ENCODE results near the gene GDNF.
"Not testable (repeated sequence)": the region's sequence is repeated elsewhere in the genome, so short reads cannot be mapped to it uniquely, and the experiment has no call there.

Gene GDNF

GRCh38 chr5:37801521-37801920, 38.3 kb downstream of the GDNF start:
- no peak overlapping the region for H3K4me3 Mint-ChIP-seq
- H3K9me3 Mint-ChIP-seq: peaks cover 9% of the 10 kb centered on the region
- H3K4me1 Mint-ChIP-seq: no peaks in the 10 kb centered on the region
- H3K36me3 Mint-ChIP-seq (ENCODE audit: low read depth): no peaks in the 10 kb centered on the region
- peaks cover 6% of the 10 kb centered on the region for H3K27me3 Mint-ChIP-seq (ENCODE audit: low read depth)
- TF ChIP-seq CTCF (IDR thresholded peaks at IDR 0.05; ENCODE audit: unreplicated experiment in 3 of 3): no peak
- no peak overlapping the region for H3K27ac Mint-ChIP-seq

- no peak overlapping the region for H3K27ac Mint-ChIP-seq
- peaks cover 6% of the 10 kb centered on the region for H3K27me3 Mint-ChIP-seq (ENCODE audit: low read depth)
- H3K36me3 Mint-ChIP-seq (ENCODE audit: low read depth): peaks cover 3% of the 10 kb centered on the region
- TF ChIP-seq CTCF (IDR thresholded peaks at IDR 0.05; ENCODE audit: unreplicated experiment in 3 of 3): no peak
- no peaks in the 10 kb centered on the region for H3K4me1 Mint-ChIP-seq
- H3K9me3 Mint-ChIP-seq: peaks cover 19% of the 10 kb centered on the region
- no peak overlapping the region for H3K4me3 Mint-ChIP-seq
Observed at GRCh38 chr5:37799865-37800421, 39.9 kb downstream of the GDNF start.

GRCh38 chr5:37796435-37796834, 43.4 kb downstream of the GDNF start:
- not testable (repeated sequence) for H3K27ac Mint-ChIP-seq; H3K36me3 Mint-ChIP-seq (ENCODE audit: low read depth); H3K27me3 Mint-ChIP-seq (ENCODE audit: low read depth); H3K4me1 Mint-ChIP-seq; H3K4me3 Mint-ChIP-seq
- H3K9me3 Mint-ChIP-seq: peaks cover 45% of the 10 kb centered on the region

- H3K36me3 Mint-ChIP-seq (ENCODE audit: low read depth); H3K4me3 Mint-ChIP-seq; H3K4me1 Mint-ChIP-seq; H3K27me3 Mint-ChIP-seq (ENCODE audit: low read depth); H3K27ac Mint-ChIP-seq: not testable (repeated sequence)
- H3K9me3 Mint-ChIP-seq: peaks cover 48% of the 10 kb centered on the region
Observed at GRCh38 chr5:37795292-37795691, 44.5 kb downstream of the GDNF start.

GRCh38 chr5:37792975-37793631, 46.7 kb downstream of the GDNF start:
- Mint-ChIP-seq H3K4me3 (no peak overlapping the region), H3K27ac (no peak overlapping the region), H3K4me1 (no peaks in the 10 kb centered on the region), H3K9me3 (peaks cover 47% of the 10 kb centered on the region), H3K36me3 (ENCODE audit: low read depth) (peaks cover 9% of the 10 kb centered on the region), H3K27me3 (ENCODE audit: low read depth) (peaks cover 3% of the 10 kb centered on the region)
- TF ChIP-seq CTCF (IDR thresholded peaks at IDR 0.05; ENCODE audit: unreplicated experiment in 3 of 3): no peak

GRCh38 chr5:37791321-37791720, 48.5 kb downstream of the GDNF start:
- H3K27me3 Mint-ChIP-seq (ENCODE audit: low read depth): no peaks in the 10 kb centered on the region
- H3K27ac Mint-ChIP-seq: no peak overlapping the region
- peaks cover 9% of the 10 kb centered on the region for H3K36me3 Mint-ChIP-seq (ENCODE audit: low read depth)
- H3K9me3 Mint-ChIP-seq: peaks cover 40% of the 10 kb centered on the region
- TF ChIP-seq CTCF (IDR thresholded peaks at IDR 0.05; ENCODE audit: unreplicated experiment in 3 of 3): no peak
- no peaks in the 10 kb centered on the region for H3K4me1 Mint-ChIP-seq
- no peak overlapping the region for H3K4me3 Mint-ChIP-seq

- Mint-ChIP-seq H3K27me3 (ENCODE audit: low read depth) (no peaks in the 10 kb centered on the region), H3K9me3 (peaks cover 34% of the 10 kb centered on the region), H3K4me3 (no peak overlapping the region), H3K4me1 (no peaks in the 10 kb centered on the region), H3K27ac (no peak overlapping the region), H3K36me3 (ENCODE audit: low read depth) (peaks cover 5% of the 10 kb centered on the region)
- no peak for TF ChIP-seq CTCF (IDR thresholded peaks at IDR 0.05; ENCODE audit: unreplicated experiment in 3 of 3)
Observed at GRCh38 chr5:37789991-37790390, 49.9 kb downstream of the GDNF start.
